Tongue (tissue), 2 donors: ENCODE data around the gene CARNS1. TPM values are rescaled to one million over a fixed set of nuclear protein-coding genes. Genes with fewer than 3 reads are reported as not detected.
A peak's percentile ranks its signal among the peaks of the same experiment; 100 is the strongest.

ENCODE experiments used
- DNase-seq: peaks from one replicate; pipeline ENCODE4 v3.0.0-alpha.2; 2015
- total RNA-seq: library from RNA; depleted of rRNA; stranded (reverse); fragments of >200 nt; gene quantifications from one replicate; pipeline ENCODE4 v1.2.3, GENCODE V29; 2014

The CARNS1 gene
- total RNA-seq, 1 donor from 2014 or later, result 39.0 TPM

DNA sequence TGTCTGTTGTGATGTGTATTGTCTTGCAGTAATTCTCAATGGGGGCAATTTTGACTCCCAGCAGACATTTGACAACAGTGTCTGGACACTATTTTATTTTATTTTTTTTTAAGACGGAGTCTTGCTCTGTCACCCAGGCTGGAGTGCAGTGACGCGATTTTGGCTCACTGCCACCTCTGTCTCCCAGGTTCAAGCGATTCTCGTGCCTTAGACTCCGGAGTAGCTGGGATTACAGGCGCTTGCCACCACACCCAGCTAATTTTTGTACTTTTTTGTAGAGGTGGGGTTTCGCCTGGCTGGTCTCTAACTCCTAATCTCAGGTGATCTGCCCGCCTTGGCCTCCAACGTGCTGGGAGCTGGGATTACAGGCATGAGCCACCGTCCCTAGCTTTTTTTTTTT lies 14.2 kb downstream of the CARNS1 start:
- DNase-seq, result no peak

DNA sequence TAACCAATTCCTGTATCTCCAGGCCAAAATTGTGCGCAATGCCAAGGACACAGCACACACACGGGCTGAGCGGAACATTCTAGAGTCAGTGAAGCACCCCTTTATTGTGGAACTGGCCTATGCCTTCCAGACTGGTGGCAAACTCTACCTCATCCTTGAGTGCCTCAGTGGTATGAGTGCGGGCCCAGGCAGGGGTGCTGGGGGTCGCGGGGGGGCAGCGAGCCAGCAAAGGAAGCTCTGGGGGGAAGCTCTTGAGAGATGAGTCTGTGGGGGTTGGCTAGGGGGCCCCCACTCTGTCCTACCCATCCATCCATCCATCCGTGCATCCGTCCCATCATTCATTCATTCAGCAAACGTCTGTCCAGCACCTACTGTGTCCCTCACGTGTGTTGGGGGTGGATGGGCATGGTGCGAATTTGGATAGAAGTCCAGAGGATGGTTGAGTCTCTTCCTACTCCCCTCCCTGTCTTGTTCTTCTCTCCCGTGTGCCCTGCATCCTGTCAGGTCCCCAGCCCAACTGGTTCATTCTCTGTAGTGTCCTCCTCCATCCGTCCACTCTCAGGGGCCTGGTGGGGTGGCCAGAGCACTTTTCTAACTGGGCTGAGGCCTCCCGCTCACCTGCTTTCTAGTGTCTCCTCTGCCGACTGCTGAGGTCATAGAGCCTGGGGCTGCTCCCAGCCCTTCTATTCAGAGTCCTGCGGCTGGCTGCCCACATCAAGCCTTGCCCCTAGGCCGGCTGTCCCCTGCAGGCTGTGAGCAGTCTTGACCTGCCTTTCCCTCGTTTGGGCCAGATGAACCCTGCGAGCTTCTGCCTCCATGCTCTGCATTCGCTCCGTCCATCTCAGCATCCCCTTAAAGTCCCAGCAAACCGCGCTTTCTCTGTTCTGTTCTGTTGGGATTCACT lies 16.1 kb downstream of the CARNS1 start:
- DNase-seq, result no peak

DNA sequence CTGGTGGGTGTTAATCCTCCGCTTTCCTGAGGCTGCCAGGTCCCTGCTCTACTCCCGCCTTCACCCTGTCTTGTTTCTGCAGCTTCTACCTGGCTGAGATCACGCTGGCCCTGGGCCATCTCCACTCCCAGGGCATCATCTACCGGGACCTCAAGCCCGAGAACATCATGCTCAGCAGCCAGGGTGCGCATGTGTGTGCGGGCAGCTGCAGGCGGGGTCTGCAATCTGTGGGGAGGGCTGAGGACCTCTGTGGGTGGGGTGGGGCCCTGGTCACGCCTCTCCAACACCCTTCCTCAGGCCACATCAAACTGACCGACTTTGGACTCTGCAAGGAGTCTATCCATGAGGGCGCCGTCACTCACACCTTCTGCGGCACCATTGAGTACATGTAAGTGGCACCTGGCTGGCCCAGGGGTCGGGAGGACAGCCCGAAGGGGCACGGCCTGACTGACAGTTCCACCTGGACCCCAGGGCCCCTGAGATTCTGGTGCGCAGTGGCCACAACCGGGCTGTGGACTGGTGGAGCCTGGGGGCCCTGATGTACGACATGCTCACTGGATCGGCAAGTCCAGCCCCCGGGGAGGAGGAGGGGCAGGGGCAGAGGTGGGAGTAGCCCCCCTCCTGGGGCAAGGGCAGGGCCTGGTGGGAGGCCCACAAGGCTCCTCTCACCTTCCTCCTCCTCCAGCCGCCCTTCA lies 17.3 kb downstream of the CARNS1 start:
- no peak for DNase-seq

DNA sequence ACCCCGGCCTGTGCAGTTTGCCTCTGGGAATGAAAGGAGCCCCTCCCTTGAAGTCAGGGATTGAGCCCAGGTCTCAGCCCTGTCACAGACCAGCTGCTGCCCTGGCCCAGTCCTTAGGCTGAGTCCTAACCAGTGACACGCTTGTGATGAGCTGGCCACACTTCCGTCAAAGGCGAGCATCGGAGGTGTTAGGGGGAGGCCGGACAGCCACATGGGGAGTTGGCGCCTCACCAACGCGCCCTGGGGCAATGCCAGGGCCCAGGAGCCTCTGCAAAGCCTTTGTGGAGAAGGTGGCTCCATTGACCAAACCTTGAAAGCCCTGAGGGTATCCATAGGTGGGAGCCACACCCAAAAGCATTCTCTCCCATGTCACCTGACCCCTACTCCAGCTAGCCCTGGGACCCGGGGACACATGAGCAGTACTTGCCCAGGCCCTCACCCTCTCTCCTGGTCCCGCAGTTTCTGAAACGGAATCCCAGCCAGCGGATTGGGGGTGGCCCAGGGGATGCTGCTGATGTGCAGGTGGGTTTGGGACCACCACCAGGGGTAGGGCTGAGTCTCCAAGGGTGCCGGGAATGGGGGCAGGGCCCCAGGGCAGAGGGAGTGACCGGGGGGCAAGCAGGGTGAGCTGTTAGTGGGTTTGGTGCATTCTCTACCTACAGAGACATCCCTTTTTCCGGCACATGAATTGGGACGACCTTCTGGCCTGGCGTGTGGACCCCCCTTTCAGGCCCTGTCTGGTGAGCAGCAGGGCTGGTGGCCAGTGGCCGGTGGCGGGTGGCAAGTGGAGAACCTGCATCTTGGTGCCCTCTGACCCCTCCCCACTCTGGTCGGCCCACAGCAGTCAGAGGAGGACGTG lies 18.3 kb downstream of the CARNS1 start:
- no peak for DNase-seq

DNA sequence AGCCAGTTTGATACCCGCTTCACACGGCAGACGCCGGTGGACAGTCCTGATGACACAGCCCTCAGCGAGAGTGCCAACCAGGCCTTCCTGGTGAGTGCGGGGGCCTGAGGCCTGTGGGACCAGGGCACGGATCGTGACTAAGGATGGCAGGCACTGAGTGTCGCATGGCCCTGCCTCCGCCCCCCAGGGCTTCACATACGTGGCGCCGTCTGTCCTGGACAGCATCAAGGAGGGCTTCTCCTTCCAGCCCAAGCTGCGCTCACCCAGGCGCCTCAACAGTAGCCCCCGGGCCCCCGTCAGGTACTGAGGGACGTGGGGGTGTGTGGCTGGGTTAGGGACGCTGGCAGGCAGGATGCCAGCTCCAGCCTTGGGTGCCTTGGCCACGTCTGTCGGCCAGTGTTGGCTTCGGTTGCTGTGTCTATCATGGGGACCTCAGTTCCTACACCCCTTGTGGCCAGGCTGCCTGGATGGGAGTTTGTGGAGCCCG lies 19.0 kb downstream of the CARNS1 start:
- no peak for DNase-seq

DNA sequence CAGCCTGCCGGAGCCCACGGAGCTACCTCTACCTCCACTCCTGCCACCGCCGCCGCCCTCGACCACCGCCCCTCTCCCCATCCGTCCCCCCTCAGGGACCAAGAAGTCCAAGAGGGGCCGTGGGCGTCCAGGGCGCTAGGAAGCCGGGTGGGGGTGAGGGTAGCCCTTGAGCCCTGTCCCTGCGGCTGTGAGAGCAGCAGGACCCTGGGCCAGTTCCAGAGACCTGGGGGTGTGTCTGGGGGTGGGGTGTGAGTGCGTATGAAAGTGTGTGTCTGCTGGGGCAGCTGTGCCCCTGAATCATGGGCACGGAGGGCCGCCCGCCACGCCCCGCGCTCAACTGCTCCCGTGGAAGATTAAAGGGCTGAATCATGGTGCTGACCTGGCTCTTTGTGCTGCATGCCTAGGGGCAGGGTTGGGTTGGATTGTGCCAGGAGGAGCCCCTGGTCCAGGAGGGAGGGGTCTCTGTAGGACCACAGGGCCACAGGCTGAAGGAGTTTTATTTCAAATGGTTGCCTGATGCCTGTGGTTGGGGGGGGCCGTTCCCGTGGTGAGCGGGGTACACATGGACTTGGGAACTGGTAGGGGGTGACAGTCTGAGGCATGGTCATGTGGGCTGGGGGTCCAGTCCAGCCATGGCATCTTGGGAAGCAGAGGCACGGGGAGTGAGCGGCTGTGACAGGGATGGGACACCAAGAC lies 19.7 kb downstream of the CARNS1 start:
- DNase-seq, result no peak

DNA sequence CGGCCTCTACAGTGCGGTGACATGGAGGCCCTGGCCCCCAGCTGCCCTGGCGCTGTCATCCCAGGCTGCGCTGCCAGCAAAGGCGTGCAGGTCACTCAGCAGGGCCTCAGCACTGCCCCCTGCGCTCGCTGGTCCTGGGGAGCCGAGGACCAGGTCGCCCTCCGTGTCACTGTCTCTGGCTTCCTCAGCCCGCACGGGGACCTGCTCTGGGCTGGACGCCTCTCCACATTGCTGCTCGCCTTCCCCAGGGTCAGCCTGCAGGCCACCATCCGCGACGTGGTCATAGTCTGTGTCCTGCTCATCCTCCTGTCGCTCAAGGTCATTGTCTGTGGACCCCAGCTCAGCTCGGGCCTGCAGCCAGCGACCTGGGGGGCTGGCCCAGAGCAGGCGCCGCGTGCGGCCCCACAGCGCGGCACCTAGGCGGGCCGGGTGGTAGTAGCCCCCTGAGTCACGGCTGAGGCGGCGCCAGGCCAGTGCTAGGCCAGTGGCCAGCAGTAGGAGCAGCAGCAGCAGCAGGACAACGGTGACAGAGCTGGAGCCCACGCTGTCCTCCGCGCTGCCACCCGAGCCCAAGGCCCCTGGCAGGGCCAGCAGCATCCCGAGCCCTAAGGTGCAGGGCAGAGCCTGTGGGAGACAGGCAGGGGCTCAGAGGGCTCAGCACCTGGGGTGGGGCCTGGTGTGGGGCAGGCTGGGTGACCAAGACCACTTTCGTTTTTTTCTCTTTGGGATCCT lies 20.4 kb downstream of the CARNS1 start:
- no peak for DNase-seq

DNA sequence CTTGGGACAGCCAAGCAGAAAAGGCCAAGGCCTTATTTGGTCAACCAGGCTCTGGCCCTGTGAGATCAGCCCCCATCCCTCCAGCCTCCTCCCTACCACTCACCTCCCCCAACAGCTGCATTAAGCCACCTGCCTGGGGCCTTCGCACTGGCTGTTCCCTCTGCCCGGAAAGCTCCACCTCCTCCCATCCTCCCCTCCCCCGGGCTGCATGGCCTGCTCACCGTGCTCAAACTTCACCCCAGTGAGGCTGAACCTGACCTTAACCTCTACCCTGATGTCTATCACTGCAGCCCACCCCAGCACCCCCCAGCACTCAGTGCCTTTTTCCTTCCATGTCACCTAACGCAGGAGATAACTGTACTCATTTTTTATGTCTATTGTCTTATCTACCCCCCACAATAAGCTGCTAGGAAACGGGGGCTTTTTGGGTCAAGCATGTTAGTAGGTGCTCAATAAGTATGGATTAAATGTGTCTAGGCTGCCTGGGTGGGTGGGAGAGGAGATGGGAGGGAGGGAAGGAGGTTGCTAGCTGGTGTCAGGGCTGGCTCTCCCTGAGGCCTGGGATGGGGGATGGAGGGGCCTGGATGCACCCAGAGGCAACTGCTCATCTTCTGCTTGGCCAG lies 21.1 kb downstream of the CARNS1 start:
- peak; percentile 64 for DNase-seq

DNA sequence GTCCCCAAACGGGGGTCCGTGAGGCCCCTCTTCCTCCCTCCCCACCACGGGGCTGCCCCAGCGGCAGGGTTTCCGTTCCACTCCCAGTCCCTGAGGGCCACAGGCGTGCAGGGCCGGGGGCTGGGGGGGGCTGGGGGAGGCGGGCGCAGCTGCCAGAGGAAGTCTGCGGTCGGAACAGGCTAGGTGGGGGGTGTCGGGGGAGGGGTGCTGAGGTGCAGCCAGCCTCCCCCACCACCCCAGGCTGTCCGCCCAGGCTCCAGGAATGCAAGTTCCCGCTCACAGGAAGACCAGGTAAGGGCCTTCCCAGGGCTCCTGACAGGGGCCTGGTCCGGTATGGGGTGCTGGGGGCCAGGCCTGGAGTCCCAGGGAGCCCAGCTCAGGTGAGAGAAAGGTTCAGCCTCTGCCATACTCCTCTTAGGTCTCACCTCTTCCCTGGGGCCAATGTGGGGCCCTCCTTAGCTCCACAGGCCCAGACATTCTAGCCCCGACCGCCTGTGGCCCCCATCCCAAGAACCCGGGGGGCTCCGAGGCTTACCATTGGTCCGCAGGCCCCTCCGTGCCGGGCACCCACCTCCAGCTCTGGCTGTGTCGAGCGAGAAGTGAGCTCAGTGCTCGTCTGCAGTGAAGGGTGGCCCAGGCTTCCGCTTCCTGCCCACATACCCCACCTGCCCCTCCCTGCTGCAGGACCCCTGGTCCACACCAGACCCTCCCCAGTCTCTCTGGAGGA lies 21.8 kb downstream of the CARNS1 start, which contains the start of gene PTPRCAP:
Gene PTPRCAP, minus strand, starts transcription at position 601 of the 727 bp plus-strand sequence. Its CDS starts 63 bp downstream, at position 538.
- DNase-seq, result no peak

DNA sequence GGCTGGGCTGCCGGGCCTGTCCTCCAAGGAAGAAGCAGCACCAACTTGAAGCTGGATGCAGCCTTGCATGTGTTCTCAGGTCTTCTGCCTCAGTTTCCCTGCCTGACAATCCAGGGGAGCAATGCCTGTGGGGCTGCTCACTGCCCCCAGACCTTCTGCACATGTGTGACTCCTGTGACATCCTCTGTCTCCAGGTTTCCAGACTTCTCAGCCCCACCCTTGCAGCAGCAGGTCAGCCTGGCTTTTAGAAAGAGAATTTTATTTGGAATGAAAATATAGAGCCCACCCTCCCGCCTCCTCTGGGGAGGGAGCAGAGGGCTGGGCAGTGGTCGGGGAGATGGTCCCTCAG lies 22.3 kb downstream of the CARNS1 start:
- DNase-seq, result no peak

DNA sequence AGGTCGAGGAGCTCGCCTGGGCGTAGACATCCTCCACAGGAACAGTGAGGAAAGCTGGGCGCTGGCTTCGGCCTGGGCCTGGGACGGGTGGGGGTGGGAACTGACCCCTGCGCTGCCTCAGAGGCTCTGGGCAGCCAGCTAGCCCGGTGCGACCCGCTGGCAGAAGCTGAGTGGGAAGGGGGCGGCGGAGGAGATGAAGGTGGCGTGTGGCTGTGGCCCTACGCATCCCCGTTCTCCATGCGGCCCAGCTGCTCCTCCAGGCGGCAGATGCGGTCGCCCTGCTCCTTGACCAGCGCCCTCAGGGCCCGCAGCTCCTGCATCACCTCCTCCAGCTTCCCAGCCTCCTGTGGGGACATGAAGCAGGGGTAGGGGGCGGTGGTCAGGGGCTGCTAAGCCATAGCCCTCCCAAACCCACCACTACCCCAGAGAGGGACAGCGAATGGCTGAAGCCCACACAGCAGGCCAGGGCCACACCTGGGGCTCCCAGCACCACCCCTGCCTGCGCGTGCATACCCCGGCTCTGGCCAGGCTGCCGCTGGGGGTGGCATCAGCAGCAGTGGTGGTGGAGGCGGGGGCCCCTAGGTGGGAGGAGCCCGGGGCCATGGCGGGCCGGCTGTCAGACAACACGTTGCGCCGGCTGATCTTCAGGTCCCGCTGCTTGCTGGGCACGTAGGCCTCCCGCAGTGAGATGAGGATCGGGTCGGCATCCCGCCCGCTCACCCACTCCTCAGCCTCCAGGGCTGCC lies 22.9 kb downstream of the CARNS1 start:
- DNase-seq, result no peak

DNA sequence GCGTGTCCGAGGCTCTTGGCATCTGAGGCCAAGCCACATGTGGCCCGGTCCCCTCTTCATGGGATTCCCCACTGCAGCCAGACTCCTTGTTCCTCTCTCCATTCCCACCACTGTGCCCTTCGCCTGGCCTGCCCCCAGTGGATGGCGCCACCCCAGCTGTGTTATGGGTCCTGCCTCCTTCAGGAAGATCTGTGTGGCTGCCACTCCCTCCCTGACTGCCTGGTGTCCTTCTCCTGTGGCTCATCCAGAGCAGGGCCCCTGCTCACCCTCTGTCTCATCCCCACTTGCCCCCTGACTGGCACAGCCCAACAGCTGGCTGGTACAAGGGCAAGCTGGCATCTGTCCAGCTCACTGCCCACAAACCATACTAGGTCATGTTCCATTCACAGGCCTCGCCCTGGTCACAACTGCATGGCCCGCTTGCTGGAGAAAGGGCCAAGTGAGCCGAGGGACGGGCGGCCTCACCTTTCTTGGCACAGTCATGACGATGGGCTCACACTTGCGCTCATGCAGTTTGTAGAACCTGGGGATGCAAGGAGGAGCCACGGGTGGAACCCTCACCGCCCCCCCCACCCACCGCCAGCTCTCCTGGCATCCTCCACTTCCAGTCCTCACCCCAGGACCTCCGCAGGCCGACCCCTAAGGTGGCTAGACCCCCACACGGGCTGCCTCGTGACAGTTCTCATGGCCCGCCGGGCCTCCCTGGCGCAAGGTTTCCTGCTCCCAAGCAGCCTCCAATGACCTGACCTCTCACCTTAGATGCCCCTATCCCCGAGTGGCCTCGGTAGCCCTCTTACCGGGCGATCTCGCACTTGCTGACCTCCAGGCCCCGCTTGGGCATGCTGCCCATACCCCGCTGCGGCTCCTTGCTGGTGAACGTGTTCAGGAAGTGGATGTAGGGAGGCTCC lies 24.1 kb downstream of the CARNS1 start:
- DNase-seq, result no peak

DNA sequence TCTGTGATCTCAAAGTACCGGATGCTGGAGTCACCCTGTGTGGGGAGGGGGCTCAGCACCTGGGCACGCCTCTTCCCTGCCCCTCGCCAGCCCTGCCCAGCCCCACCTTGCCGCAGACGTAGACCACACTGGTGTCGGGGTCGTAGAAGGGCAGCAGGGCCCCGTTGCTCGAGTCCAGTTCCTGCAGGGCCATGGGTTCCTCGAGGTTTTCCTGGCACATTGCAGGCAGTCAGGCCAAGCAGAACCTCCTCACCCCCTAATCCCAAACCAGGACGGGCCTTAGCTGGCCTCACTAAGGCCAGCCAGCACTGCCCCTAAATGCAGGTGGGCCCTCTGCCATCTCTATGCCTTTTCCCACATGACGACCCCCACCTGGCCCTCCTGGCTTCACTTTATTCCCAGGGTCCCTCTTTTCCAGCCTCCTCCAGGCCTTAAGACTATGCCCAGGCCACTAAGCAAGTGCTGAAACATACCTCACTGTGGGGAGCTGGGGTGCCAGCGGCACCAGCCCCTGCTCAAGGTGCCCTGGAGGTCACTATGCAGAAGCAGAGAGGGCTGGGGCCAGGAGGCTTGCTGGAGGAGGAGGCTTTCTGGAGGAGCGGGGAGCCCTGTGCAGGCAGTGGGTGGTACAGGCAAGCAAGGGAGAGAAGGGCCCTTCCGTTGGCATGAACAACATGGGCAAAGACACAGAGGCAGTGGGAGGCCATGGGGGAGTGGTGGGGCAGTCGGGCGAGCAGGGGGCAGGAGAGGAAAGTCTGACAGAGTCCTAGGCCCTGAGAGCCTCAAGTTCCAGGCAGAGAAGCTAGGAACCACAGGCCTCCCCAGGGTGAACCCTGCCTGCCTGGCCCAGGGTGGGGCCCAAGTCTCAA lies 25.0 kb downstream of the CARNS1 start:
- DNase-seq, result no peak

DNA sequence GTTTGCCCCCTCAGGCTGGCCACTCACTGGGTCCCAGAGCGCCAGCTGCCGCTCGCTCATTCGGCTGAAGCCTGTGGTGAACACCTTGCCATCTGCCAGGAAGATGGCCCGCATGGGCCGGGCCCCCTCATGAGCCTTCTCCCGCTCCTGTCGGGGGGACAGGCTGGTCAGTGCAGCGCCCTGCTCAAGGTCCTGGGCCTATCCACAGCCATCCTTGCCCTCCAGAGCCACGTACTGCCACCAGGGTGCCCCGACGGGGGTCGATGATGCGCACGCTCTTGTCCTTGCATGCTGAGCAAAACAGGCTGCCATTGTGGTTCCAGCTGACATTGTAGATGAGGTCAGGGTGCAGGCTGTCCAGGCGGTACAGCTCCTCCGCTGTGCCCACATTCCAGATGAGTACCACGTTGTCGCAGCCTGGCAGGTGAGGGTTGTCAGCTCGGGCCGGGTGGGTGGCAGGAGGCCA lies 25.7 kb downstream of the CARNS1 start:
- DNase-seq, result no peak

DNA sequence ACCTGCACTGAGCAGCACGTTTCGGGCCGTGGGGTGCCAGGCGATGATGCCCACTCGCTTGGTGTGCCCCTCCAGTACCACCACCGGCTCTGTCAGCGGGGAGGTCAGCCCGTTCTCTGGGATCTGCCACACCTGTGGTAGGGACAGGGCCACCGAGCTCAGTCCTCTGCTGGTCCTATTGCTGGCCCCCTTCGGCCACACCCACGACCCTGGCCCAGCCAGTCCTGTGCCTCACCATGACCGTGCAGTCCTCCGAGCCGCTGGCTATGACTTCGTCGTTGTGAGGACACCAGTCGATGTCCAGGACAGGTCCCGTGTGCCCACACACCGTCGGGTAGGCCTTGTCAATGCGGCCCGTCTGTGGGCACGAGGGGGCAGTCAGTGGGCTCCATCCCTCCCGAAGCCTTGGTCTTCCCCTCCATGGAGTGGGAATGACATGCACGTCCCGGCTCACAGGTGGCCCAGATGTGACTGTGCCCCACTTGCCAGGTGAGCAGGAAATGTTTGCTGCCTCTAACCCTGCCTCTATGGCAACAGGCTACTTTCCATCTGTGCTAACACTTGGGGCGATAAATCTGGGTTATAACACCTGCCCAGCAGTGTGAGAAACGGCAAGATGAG lies 26.4 kb downstream of the CARNS1 start:
- DNase-seq, result no peak
